Activated CD8-positive, alpha-beta T cell treated with anti-CD3 and anti-CD28 coated beads, Interleukin-2, amount 10 ng/mL, durations not matched to agents 7 days and 5 days (primary cell): ENCODE data around the gene MAP4K3. TPM values are rescaled to one million over a fixed set of nuclear protein-coding genes. Genes with fewer than 3 reads are reported as not detected.

Source experiments
- ATAC-seq: fragments of 150-1000 bp; cut with Tn5 transposase; one replicate; pipeline ENCODE4 v1.10.0; 2021; ENCODE audit warnings: moderate library complexity
- CTCF ChIA-PET: fragments of 350-600 bp; sonication (Branson Sonifier 250); formaldehyde crosslinking; loops from one replicate; lab custom pipeline; 2021; ENCODE audit warnings: antibody characterized with exemption; lab: Charles Lee
- POLR2A ChIA-PET: fragments of 350-600 bp; sonication (Branson Sonifier 250); formaldehyde crosslinking; loops from one replicate; lab custom pipeline; 2021; ENCODE audit warnings: antibody characterized with exemption; lab: Charles Lee
- DNase-seq: peaks from one replicate; pipeline ENCODE4 v3.0.0-alpha.2; 2020
- H3K27ac Mint-ChIP-seq: one replicate; pipeline ENCODE4 v1.8.0; 2021; ENCODE audit warnings: mild to moderate bottlenecking, mixed read lengths
- H3K27me3 Mint-ChIP-seq: one replicate; pipeline ENCODE4 v1.8.0; 2021; ENCODE audit warnings: low read depth, mixed read lengths
- H3K36me3 Mint-ChIP-seq: one replicate; pipeline ENCODE4 v1.8.0; 2021; ENCODE audit warnings: low read depth, mixed read lengths
- H3K4me1 Mint-ChIP-seq: one replicate; pipeline ENCODE4 v1.8.0; 2021; ENCODE audit warnings: low read depth, mixed read lengths
- H3K4me3 Mint-ChIP-seq: one replicate; pipeline ENCODE4 v1.8.0; 2021; ENCODE audit warnings: mild to moderate bottlenecking, mixed read lengths
- H3K9me3 Mint-ChIP-seq: one replicate; pipeline ENCODE4 v1.8.0; 2022; ENCODE audit warnings: mixed read lengths; ENCODE audit not compliant: insufficient read depth
- total RNA-seq, 2 experiments: library from RNA; stranded (reverse); gene quantifications; one replicate each; pipeline ENCODE4 v1.2.3, GENCODE V29; 2021

The MAP4K3 gene
- total RNA-seq, 2 experiments from 2014 or later, result 5.0 to 6.5 TPM

DNA sequence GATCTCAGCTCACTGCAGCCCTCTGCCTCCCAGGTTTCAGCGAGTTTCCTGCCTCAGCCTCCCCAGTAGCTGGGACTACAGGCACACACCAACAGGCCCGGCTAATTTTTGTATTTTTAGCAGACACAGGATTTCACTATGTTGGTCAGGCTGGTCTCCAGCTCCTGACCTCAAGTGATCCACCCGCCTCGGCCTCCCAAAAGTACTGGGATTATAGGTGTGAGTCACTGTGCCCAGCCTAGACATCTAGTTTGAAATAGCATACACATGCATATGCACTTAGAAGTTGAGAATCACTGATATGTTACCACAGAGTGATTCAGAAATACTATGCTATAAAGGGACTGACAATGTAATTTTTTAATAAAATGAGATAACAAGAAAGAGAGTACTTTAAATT lies 123.5 kb downstream of the MAP4K3 start:
- CTCF ChIA-PET, result no interaction called here
- peak overlapping the region; percentile 30 for H3K27ac Mint-ChIP-seq

DNA sequence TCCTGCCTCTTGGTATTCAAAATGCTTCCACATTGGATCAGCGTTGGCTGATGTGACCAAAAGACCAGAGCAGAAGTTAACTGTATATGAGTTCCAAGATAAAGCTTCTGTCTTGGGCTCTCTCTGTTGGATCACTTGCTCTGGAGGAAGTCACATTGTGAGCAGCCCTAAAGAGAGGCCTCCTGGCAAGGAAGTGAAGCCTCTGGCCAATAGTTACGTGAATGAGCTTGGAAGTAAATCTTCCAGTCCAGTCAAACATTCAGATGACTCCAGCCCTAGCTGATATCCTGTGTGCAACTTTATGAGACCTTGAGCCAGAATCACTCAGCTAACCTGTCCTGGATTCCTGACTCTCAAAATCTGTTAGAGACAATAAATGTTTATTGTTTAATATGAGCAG lies 125.6 kb downstream of the MAP4K3 start:
- Mint-ChIP-seq H3K9me3 (no peaks in the 10 kb centered on the region), H3K4me3 (no peak overlapping the region), H3K27ac (no peak overlapping the region), H3K27me3 (no peaks in the 10 kb centered on the region), H3K36me3 (no peaks in the 10 kb centered on the region), H3K4me1 (no peaks in the 10 kb centered on the region)
- ATAC-seq (no peak), DNase-seq (no peak)
- ChIA-PET CTCF (interaction anchor here (0.9 to 1.2 kb wide), 3 partner anchors 17 to 40 kb away, joined by 3 read pairs; no protein-coding TSS in a partner anchor), POLR2A (no interaction called here)

More for the DNA sequence above, 123.5 kb downstream of the MAP4K3 start:
- Mint-ChIP-seq H3K9me3 (no peaks in the 10 kb centered on the region), H3K36me3 (no peaks in the 10 kb centered on the region), H3K27me3 (no peaks in the 10 kb centered on the region), H3K4me1 (no peaks in the 10 kb centered on the region), H3K4me3 (no peak overlapping the region)
- POLR2A ChIA-PET, result no interaction called here
- no peak for ATAC-seq
- DNase-seq, result no peak

DNA sequence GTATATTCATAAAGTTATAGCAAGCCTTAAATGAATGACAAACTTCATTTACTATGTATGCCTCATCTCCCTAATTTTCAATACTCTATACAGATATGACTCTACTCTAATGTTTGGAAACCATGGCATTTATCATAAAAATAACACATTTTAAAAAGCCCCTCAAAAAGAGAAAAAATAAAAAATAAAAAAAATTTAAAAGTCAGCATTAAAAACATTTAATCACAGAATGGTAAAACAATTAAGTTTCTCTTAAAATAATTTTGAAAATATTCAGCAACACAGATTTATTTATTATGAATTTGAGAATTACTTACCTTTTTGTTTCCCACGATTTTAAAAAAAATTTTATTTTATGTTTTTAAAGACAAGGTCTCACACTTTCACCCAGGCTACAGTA lies 128.3 kb downstream of the MAP4K3 start:
- Mint-ChIP-seq H3K9me3 (no peaks in the 10 kb centered on the region), H3K27me3 (no peaks in the 10 kb centered on the region), H3K4me3 (no peak overlapping the region), H3K4me1 (no peaks in the 10 kb centered on the region), H3K27ac (no peak overlapping the region), H3K36me3 (no peaks in the 10 kb centered on the region)
- ATAC-seq (no peak), DNase-seq (no peak)
- ChIA-PET CTCF (no interaction called here), POLR2A (no interaction called here)

DNA sequence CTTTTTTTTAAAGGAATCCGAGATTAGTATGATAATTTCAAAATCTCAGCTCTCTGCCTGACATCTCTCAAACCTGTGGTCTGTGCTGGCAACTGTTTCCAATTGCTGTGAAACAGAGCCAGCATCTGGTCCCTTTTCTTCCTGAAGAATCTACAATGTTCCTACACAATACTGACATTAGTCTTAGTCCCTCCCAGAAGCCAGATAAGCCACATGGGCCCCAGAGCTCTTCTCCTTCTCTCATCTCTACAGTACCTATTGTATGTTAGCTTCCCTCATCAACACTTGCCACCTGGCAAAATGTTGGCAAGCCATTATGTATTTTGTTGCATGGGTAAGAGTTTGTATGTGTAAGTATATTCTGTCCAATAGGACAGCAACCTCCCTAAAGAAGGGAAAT lies 130.5 kb downstream of the MAP4K3 start:
- no peak for DNase-seq
- ATAC-seq, result no peak
- H3K4me1 Mint-ChIP-seq, result no peaks in the 10 kb centered on the region
- POLR2A ChIA-PET, result no interaction called here
- CTCF ChIA-PET, result no interaction called here
- no peaks in the 10 kb centered on the region for H3K9me3 Mint-ChIP-seq
- no peak overlapping the region for H3K4me3 Mint-ChIP-seq
- no peaks in the 10 kb centered on the region for H3K27me3 Mint-ChIP-seq
- H3K36me3 Mint-ChIP-seq, result no peaks in the 10 kb centered on the region
- H3K27ac Mint-ChIP-seq, result no peak overlapping the region

DNA sequence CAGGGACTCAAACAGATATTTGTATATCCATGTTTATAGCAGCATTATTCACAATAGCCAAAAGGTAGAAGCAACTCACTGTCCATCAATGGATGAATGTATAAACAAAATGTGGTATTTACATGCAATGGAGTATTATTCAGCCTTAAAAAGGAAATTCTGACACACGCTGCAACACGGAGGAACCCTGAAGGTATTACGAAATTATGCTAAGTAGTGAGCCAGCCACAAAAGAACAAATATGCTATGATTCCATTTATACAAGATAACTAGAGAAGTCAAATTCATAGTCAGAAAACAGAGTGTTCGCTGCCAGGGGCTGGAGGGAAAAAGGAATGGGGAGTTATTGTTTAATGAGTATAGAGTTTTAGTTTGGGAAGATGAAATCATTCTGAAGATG lies 132.4 kb downstream of the MAP4K3 start:
- H3K27me3 Mint-ChIP-seq, result no peaks in the 10 kb centered on the region
- H3K36me3 Mint-ChIP-seq, result no peaks in the 10 kb centered on the region
- H3K4me1 Mint-ChIP-seq, result no peaks in the 10 kb centered on the region
- ChIA-PET POLR2A (no interaction called here), CTCF (no interaction called here)
- no peaks in the 10 kb centered on the region for H3K9me3 Mint-ChIP-seq
- DNase-seq, result no peak
- ATAC-seq, result no peak
- no peak overlapping the region for H3K4me3 Mint-ChIP-seq
- no peak overlapping the region for H3K27ac Mint-ChIP-seq

DNA sequence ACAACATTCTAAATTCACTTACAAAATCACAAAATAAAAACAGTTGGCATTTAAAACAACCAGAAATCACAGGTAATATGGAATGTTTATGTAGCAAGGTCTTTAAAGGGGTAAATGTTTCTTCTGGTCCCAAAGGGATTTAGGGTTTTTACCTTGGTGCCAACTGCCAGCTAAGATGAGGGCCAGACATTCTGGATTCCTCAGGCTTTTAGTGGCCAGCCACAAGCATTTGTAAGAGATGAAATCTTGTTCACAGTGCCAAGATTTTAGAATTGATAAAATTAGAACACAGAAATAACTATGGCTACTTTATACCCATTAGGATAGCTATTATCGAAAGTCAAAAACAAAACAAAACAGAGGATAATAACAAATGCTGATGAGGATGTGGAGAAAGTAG lies 132.9 kb downstream of the MAP4K3 start:
- POLR2A ChIA-PET, result no interaction called here
- ATAC-seq, result no peak

DNA sequence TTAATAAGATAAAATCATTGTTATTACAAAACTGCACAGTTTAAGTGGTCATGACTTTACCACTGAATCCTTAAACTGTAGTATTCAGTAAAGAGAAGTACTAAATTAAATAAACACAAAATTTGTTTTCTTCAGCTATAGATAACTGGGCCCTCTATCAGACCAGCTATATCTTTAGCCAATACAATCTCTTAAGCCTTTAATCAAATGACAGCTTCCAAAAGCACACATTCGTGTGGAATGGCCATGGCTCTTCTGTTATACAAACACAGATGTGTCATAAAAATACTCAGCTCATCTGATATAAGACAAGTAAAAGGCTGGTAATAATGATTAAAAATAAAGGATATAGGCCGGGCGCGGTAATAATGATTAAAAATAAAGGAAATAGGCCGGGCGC lies 135.7 kb downstream of the MAP4K3 start:
- H3K9me3 Mint-ChIP-seq, result no peaks in the 10 kb centered on the region
- H3K4me3 Mint-ChIP-seq, result no peak overlapping the region
- POLR2A ChIA-PET, result no interaction called here
- H3K27ac Mint-ChIP-seq, result no peak overlapping the region
- H3K27me3 Mint-ChIP-seq, result no peaks in the 10 kb centered on the region
- CTCF ChIA-PET, result interaction anchor here (1.0 to 1.1 kb wide), 2 partner anchors 9 to 429 kb away, joined by 3 read pairs; no protein-coding TSS in a partner anchor
- no peak for DNase-seq
- no peaks in the 10 kb centered on the region for H3K36me3 Mint-ChIP-seq
- no peaks in the 10 kb centered on the region for H3K4me1 Mint-ChIP-seq
- no peak for ATAC-seq

More for the DNA sequence above, 132.9 kb downstream of the MAP4K3 start:
- Mint-ChIP-seq H3K36me3 (no peaks in the 10 kb centered on the region), H3K4me3 (no peak overlapping the region), H3K9me3 (no peaks in the 10 kb centered on the region), H3K27me3 (no peaks in the 10 kb centered on the region), H3K4me1 (no peaks in the 10 kb centered on the region), H3K27ac (no peak overlapping the region)
- CTCF ChIA-PET, result no interaction called here
- no peak for DNase-seq

DNA sequence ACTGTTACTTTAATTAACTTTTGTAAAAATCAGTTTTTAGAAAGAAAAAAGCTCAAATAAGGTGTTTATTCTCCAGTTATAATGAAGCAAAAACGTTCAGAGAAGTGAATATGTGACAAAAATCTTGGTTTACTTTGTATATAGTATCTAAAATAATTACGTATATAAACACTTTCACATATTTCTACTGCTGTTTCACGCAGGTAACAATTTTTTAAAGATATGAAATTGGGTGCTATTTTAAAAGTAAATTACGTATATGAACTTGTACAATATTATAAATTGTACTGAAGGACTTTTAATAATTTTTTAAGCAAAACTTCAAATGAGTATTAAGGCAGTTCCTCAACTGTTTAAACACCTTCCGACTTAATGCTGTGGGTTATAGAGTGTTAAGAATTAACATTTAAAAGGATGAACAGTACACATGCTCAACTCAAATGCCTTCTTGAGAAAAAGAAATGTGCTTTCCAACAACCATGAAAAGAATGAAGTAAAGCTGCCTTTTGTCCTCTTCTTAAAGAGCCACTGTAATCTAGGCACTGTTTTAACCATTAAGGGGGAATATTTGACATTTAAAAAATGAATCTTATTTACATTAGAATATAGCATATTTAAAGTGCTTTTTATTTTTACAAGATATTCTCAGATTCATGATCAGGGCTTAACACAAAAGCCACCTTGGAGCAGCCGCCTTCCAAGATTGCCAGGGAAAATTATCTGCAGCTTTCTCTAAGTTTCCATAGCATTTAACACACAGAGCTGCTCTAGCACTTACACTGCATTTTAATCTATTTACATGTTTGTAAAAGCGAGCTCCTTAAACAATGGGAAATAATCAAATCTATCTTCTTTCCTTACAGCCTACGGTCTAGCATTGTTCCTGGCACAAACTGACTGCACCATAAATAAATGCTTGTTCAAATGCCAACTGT lies 136.8 kb downstream of the MAP4K3 start:
- no peaks in the 10 kb centered on the region for H3K9me3 Mint-ChIP-seq
- POLR2A ChIA-PET, result no interaction called here
- CTCF ChIA-PET, result interaction anchor here (1.0 kb wide), 1 partner anchor 430 kb away, joined by 3 read pairs; no protein-coding TSS in a partner anchor
- no peaks in the 10 kb centered on the region for H3K4me1 Mint-ChIP-seq
- DNase-seq (no peak), ATAC-seq (no peak)
- no peaks in the 10 kb centered on the region for H3K27me3 Mint-ChIP-seq
- H3K27ac Mint-ChIP-seq, result no peak overlapping the region
- no peak overlapping the region for H3K4me3 Mint-ChIP-seq
- H3K36me3 Mint-ChIP-seq, result no peaks in the 10 kb centered on the region

DNA sequence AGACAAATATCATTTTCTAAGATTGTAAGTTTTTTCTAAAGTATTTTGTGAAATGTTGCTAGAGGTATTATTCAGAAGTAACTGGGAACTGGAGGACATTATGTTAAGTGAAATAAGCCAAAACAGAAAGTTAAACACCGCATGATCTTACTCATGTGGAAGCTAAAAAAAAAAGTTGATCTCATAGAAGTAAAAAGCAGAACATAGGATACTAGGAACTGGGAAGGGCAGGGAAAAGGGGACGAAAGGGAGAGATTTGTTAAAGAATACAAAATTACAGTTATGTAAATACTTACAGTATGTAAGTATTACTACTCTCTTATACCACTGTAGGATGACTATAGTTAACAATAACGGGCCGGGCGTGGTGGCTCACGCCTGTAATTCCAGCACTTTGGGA lies 146.7 kb downstream of the MAP4K3 start:
- Mint-ChIP-seq H3K4me1 (no peaks in the 10 kb centered on the region), H3K27me3 (no peaks in the 10 kb centered on the region), H3K9me3 (no peaks in the 10 kb centered on the region), H3K27ac (no peak overlapping the region), H3K36me3 (peaks cover 2% of the 10 kb centered on the region), H3K4me3 (no peak overlapping the region)
- ChIA-PET POLR2A (no interaction called here), CTCF (no interaction called here)
- ATAC-seq (no peak), DNase-seq (no peak)

DNA sequence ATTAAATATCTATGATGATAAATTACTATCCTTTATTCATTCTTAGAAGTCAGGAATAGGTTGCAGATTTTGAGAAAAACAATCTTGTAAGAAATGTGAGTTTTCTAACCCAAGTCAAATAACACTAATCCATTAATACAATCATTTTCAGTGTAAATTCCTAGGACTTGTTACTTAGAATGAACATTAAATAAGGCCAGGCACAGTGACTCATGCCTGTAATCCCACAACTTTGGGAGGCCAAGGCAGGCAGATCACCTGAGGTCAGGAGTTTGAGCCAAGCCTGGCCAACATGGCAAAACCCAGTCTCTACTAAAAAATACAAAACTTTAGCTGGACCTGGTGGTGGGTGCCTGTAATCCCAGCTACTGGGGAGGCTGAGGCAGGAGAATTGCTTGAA lies 147.5 kb downstream of the MAP4K3 start:
- Mint-ChIP-seq H3K9me3 (no peaks in the 10 kb centered on the region), H3K27me3 (no peaks in the 10 kb centered on the region), H3K4me3 (no peak overlapping the region), H3K36me3 (peaks cover 2% of the 10 kb centered on the region), H3K27ac (no peak overlapping the region), H3K4me1 (no peaks in the 10 kb centered on the region)
- DNase-seq (no peak), ATAC-seq (no peak)
- ChIA-PET CTCF (no interaction called here), POLR2A (no interaction called here)

DNA sequence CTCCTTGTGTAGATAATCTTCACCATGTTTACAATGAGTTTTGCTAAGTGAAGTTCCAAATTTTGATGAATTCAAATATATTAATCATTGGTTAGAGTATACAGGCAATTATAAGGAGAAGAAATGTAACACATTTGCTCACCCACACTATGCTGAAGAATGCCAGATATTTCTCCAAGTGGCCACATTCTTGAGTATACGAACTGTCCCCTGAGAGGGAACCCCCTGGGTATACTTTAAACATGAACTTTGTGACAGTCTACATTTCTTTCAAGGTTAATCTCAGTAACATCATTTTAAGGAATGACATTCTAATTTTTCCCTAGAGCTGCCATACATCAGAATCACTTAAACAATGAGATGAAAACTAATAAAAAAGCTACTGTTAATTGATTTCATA lies 153.5 kb downstream of the MAP4K3 start:
- no peak overlapping the region for H3K27ac Mint-ChIP-seq
- peaks cover 2% of the 10 kb centered on the region for H3K36me3 Mint-ChIP-seq
- H3K4me3 Mint-ChIP-seq, result no peak overlapping the region
- ChIA-PET POLR2A (no interaction called here), CTCF (no interaction called here)
- no peaks in the 10 kb centered on the region for H3K4me1 Mint-ChIP-seq
- H3K9me3 Mint-ChIP-seq, result no peaks in the 10 kb centered on the region
- ATAC-seq (no peak), DNase-seq (no peak)
- no peaks in the 10 kb centered on the region for H3K27me3 Mint-ChIP-seq

DNA sequence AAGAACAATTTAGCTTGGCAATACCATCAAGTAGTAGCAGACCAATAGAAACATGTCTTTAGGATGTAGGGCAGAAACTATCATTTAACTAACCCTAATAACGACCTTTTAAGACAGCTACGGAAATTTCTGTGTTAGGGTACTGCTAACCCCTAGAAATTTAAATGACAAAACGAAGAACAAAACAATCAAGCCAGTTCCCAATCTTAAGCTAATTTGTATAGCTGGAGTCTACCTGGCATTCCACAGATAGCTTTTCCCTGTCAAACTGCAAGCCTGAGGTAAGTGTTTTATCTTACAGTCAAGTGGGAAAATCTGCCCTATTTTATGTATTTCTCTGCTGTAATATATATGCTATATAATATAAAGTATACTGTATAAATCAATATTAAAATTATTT lies 155.7 kb downstream of the MAP4K3 start:
- no peak overlapping the region for H3K4me3 Mint-ChIP-seq
- no peak for DNase-seq
- ATAC-seq, result no peak
- no peaks in the 10 kb centered on the region for H3K9me3 Mint-ChIP-seq
- no peak overlapping the region for H3K27ac Mint-ChIP-seq
- H3K36me3 Mint-ChIP-seq, result peaks cover 6% of the 10 kb centered on the region
- H3K27me3 Mint-ChIP-seq, result no peaks in the 10 kb centered on the region
- POLR2A ChIA-PET, result no interaction called here
- H3K4me1 Mint-ChIP-seq, result no peaks in the 10 kb centered on the region
- CTCF ChIA-PET, result interaction anchor here (1.0 kb wide), 1 partner anchor 31 kb away, joined by 3 read pairs; no protein-coding TSS in a partner anchor
